GM23248 (cell line): ENCODE data around the gene MMEL1. TPM values are rescaled to one million over a fixed set of nuclear protein-coding genes. Genes with fewer than 3 reads are reported as not detected.
"Not testable (repeated sequence)": the region's sequence is repeated elsewhere in the genome, so short reads cannot be mapped to it uniquely, and the experiment has no call there.

Experiments
- DNase-seq: peaks from one replicate; pipeline ENCODE4 v3.0.0-alpha.2; 2015
- H2AFZ ChIP-seq: fragments of 200-600 bp; sonication (generic); 2 replicates; pipeline ENCODE4 v1.6.1; 2016; ENCODE audit warnings: antibody characterized with exemption
- H3F3A ChIP-seq: fragments of 200-600 bp; sonication (generic); 2 replicates; pipeline ENCODE4 v1.6.1; 2016; ENCODE audit warnings: mild to moderate bottlenecking, antibody characterized with exemption, mixed run types; ENCODE audit not compliant: insufficient read depth
- H3K27ac ChIP-seq: fragments of 200-600 bp; sonication (generic); 2 replicates; pipeline ENCODE4 v1.5.1; 2016; ENCODE audit warnings: mild to moderate bottlenecking
- H3K27me3 ChIP-seq: fragments of 200-600 bp; sonication (generic); replicated peaks from 2 replicates; pipeline ENCODE4 v1.6.1; 2016; ENCODE audit warnings: mild to moderate bottlenecking; ENCODE audit not compliant: insufficient read depth
- H3K36me3 ChIP-seq: fragments of 200-600 bp; sonication (generic); 2 replicates; pipeline ENCODE4 v1.6.1; 2016; ENCODE audit warnings: low read depth, mild to moderate bottlenecking
- H3K4me1 ChIP-seq: fragments of 200-600 bp; sonication (generic); 2 replicates; pipeline ENCODE4 v1.6.1; 2016; ENCODE audit warnings: mild to moderate bottlenecking; ENCODE audit not compliant: insufficient read depth
- H3K4me2 ChIP-seq: fragments of 200-600 bp; sonication (generic); one replicate; pipeline ENCODE4 v1.6.1; 2016; ENCODE audit warnings: mild to moderate bottlenecking; ENCODE audit not compliant: unreplicated experiment
- H3K4me3 ChIP-seq: fragments of 200-600 bp; sonication (generic); 2 replicates; pipeline ENCODE4 v1.5.1; 2016; ENCODE audit warnings: mild to moderate bottlenecking
- H3K79me2 ChIP-seq: fragments of 200-600 bp; sonication (generic); 2 replicates; pipeline ENCODE4 v1.6.1; 2016; ENCODE audit warnings: mild to moderate bottlenecking; ENCODE audit not compliant: insufficient read depth
- H3K9ac ChIP-seq: fragments of 200-600 bp; sonication (generic); 2 replicates; pipeline ENCODE4 v1.6.1; 2016; ENCODE audit warnings: mild to moderate bottlenecking
- H3K9me2 ChIP-seq: fragments of 200-600 bp; sonication (generic); 2 replicates; pipeline ENCODE4 v1.6.1; 2016; ENCODE audit warnings: mixed run types, mild to moderate bottlenecking, moderate library complexity; ENCODE audit not compliant: insufficient read depth
- H3K9me3 ChIP-seq: fragments of 200-600 bp; sonication (generic); one replicate; pipeline ENCODE4 v1.6.1; 2017; ENCODE audit warnings: low read depth
- H4K20me1 ChIP-seq: fragments of 200-600 bp; sonication (generic); 2 replicates; pipeline ENCODE4 v1.6.0; 2016; ENCODE audit not compliant: insufficient read depth
- WGBS, 2 experiments: methylation state at CpG; one replicate each; pipeline ENCODE4 v1.1.6; 2015 to 2017; ENCODE audit warnings: low lambda C conversion rate in 2 of 2, low coverage in 1 of 2; ENCODE audit errors: missing lambda C conversion rate in 2 of 2; 5-methylcytosine and 5-hydroxymethylcytosine counted together
- in situ Hi-C: fragments of 300-500 bp; cut with MboI; formaldehyde crosslinking; loops from 2 replicates; pipeline ENCODE4 v1.15.0; 2020
- polyA plus RNA-seq: library from polyadenylated mRNA; unstranded; fragments of >200 nt; fragmentation: Nextera tagmentation; extraction: Ambion mirVana; gene quantifications from 2 replicates; pipeline ENCODE4 v1.2.1, GENCODE V29; 2016
- total RNA-seq: library from RNA; depleted of rRNA; stranded (reverse); fragments of >200 nt; shearing (Covaris generic); gene quantifications from 2 replicates; pipeline ENCODE4 v1.2.3, GENCODE V29; 2014

Gene MMEL1
- total and polyA plus RNA-seq, 2 experiments from 2014 or later: not detected

DNA sequence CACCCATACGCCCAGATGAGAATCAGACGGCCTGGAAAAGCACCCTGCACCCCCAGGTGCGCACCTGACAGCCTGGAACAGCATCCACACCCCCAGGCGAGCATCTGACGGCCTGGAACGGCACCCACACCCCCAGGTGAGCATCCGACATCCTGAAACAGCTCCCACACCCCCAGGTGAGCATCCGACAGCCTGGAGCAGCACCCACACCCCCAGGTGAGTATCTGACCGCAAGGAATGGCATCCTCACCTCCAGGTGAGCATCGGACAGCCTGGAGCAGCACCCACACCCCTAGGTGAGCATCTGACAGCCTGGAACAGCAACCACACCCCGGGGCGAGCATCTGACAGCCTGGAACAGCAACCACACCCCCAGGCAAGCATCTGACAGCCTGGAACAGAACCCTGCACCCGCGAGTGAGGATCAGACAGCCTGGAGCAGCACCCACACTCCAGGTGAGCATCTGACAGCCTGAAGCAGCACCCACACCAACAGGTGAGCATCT is 21.7 kb upstream of the MMEL1 start:
- in situ Hi-C loops, H3K4me1 ChIP-seq, H3K36me3 ChIP-seq, H3K9ac ChIP-seq, H3K27me3 ChIP-seq, DNase-seq, H3F3A ChIP-seq, H3K9me2 ChIP-seq, H3K9me3 ChIP-seq, H4K20me1 ChIP-seq, H2AFZ ChIP-seq, H3K4me2 ChIP-seq, H3K4me3 ChIP-seq, H3K79me2 ChIP-seq, H3K27ac ChIP-seq: not testable (repeated sequence)
- WGBS, 2 experiments: 12 to 13% methylated on average over 14 of the region's 14 CpGs

DNA sequence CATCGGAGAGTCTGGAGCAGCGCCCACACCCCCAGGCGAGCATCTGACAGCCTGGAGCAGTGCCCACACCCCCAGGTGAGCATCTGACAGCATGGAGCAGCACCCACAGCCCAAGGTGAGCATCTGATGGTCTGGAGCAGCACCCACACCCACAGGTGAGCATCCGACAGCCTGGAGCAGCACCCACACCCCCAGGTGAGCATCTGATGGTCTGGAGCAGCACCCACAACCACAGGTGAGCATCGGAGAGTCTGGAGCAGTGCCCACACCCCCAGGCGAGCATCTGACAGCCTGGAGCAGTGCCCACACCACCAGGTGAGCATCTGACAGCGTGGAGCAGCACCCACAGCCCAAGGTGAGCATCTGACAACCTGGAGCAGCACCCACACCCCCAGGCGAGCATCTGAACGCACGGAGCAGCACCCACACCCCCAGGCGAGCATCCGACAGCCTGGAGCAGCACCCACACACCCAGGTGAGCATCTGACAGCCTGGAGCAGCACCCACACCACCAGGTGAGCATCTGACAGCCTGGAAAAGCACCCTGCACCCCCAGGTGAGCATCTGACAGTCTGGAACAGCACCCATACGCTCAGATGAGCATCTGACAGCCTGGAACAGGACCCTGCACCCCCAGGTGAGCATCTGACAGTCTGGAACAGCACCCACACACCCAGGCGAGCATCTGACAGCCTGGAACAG is 21.1 kb upstream of the MMEL1 start:
- H3K27ac ChIP-seq, H4K20me1 ChIP-seq, H3K36me3 ChIP-seq, H3K9ac ChIP-seq, H3K4me2 ChIP-seq, H3K9me3 ChIP-seq, H3K79me2 ChIP-seq, H3K4me3 ChIP-seq, DNase-seq, in situ Hi-C loops, H3K9me2 ChIP-seq, H2AFZ ChIP-seq, H3F3A ChIP-seq, H3K27me3 ChIP-seq, H3K4me1 ChIP-seq: not testable (repeated sequence)
- 20 to 22% methylated on average over 14 of the region's 14 CpGs for WGBS, 2 experiments

DNA sequence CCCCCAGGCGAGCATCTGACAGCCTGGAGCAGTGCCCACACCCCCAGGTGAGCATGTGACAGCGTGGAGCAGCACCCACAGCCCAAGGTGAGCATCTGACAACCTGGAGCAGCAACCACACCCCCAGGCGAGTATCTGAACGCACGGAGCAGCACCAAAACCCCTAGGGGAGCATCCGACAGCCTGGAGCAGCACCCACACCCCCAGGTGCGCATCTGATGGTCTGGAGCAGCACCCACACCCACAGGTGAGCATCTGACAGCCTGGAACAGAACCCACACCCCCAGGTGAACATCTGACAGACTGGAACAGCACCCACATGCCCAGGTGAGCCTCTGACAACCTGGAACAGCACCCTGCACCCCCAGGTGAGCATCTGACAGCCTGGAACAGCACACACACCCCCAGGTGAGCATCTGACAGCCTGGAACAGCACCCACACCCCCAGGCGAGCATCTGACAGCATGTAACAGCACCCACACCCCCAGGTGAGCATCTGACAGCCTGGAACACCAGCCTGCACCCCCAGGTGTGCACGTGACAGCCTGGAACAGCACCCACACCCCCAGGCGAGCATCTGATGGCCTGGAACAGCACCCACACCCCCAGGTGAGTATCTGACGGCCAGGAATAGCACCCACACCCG is 20.2 kb upstream of the MMEL1 start:
- DNase-seq, H4K20me1 ChIP-seq, H3K36me3 ChIP-seq, H3K9me3 ChIP-seq, H3K27ac ChIP-seq, H3K4me3 ChIP-seq, H3K4me2 ChIP-seq, H3F3A ChIP-seq, in situ Hi-C loops, H3K79me2 ChIP-seq, H3K9ac ChIP-seq, H2AFZ ChIP-seq, H3K4me1 ChIP-seq, H3K9me2 ChIP-seq, H3K27me3 ChIP-seq: not testable (repeated sequence)
- WGBS, 2 experiments: 10 to 16% methylated on average over 12 of the region's 12 CpGs

DNA sequence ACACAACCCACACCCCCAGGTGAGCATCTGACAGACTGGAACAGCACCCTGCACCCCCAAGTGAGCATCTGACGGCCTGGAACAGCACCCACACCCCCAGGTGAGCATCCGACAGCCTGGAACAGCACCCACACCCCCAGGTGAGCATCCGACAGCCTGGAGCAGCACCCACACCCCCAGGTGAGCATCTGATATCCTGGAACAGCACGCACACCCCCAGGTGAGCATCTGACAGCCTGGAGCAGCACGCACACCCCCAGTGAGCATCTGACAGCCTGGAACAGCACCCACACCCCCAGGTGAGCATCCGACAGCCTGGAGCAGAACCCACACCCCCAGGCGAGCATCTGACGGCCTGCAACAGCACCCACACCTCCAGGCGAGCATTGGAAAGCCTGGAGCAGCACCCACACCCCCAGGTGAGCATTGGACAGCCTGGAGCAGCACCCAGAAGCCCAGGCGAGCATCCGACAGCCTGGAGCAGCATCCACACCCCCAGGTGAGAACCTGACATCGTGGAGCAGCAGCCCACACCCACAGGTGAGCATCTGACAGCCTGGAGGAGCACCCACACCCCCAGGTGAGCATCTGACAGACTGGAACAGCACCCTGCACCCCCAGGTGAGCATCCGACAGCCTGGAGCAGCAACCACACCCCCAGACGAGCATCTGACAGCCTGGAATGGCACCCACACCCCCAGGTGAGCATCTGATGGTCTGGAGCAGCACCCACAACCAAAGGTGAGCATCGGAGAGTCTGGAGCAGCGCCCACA is 19.5 kb upstream of the MMEL1 start:
- in situ Hi-C loops, H3K4me2 ChIP-seq, H2AFZ ChIP-seq, H3K9ac ChIP-seq, H3K36me3 ChIP-seq, H3K27ac ChIP-seq, H3K9me2 ChIP-seq, DNase-seq, H4K20me1 ChIP-seq, H3K79me2 ChIP-seq, H3K4me3 ChIP-seq, H3K4me1 ChIP-seq, H3F3A ChIP-seq, H3K27me3 ChIP-seq, H3K9me3 ChIP-seq: not testable (repeated sequence)
- 16 to 19% methylated on average over 16 of the region's 16 CpGs for WGBS, 2 experiments
